ENCODE measurements around the gene DDX51.
"Not testable (repeated sequence)": the region's sequence is repeated elsewhere in the genome, so short reads cannot be mapped to it uniquely, and the experiment has no call there.

DDX51 gene

GRCh38 chr12:132111654-132112304, 32.3 kb downstream of the DDX51 start:
- no peak for DNase-seq

- no peak for DNase-seq
Measured at GRCh38 chr12:132110677-132111076, 33.4 kb downstream of the DDX51 start.

GRCh38 chr12:132109741-132110140, 34.4 kb downstream of the DDX51 start:
- DNase-seq: no peak

- DNase-seq: peak; percentile 48
Measured at GRCh38 chr12:132108211-132108832, 35.8 kb downstream of the DDX51 start.

- no peak for DNase-seq
Measured at GRCh38 chr12:132106921-132107320, 37.2 kb downstream of the DDX51 start.

- no peak for DNase-seq
Measured at GRCh38 chr12:132105467-132105866, 38.7 kb downstream of the DDX51 start.

GRCh38 chr12:132103542-132104308, 40.4 kb downstream of the DDX51 start:
- no peak for DNase-seq

GRCh38 chr12:132103072-132103471, 41.0 kb downstream of the DDX51 start:
- not testable (repeated sequence) for DNase-seq

GRCh38 chr12:132102297-132102696, 41.8 kb downstream of the DDX51 start:
- DNase-seq: no peak

GRCh38 chr12:132100306-132101065, 43.6 kb downstream of the DDX51 start:
- DNase-seq: no peak

- DNase-seq: no peak
Measured at GRCh38 chr12:132099739-132100138, 44.4 kb downstream of the DDX51 start.

GRCh38 chr12:132095520-132096409, 48.4 kb downstream of the DDX51 start:
- DNase-seq: no peak

- DNase-seq: no peak
Measured at GRCh38 chr12:132094269-132094891, 49.7 kb downstream of the DDX51 start.

GRCh38 chr12:132089407-132089910, 54.7 kb downstream of the DDX51 start:
- no peak for DNase-seq
